SK-N-SH (cell line): ENCODE measurements around the gene PSD2. TPM values are rescaled to one million over a fixed set of nuclear protein-coding genes. Genes with fewer than 3 reads are reported as not detected.
A peak's percentile ranks its signal among the peaks of the same experiment; 100 is the strongest.

Experiments
- CTCF ChIA-PET: fragments of 300-600, 350-600 bp; formaldehyde crosslinking; extraction: SDS; loops from one replicate; lab custom pipeline; 2021; lab: Yijun Ruan, JAX
- POLR2A ChIA-PET: fragments of 350-600 bp; sonication (Branson Sonifier 250); formaldehyde crosslinking; extraction: SDS; loops from one replicate; lab custom pipeline; 2020; ENCODE audit warnings: antibody characterized with exemption, inconsistent platforms; lab: Yijun Ruan, JAX
- DNase-seq: peaks from one replicate; pipeline ENCODE4 v3.0.0; 2012
- H2AFZ ChIP-seq: fragments of 200-600 bp; sonication (generic); 2 replicates; pipeline ENCODE4 v1.8.1; 2016; ENCODE audit warnings: antibody characterized with exemption, mild to moderate bottlenecking, low read depth
- H3F3A ChIP-seq: fragments of 200-600 bp; sonication (generic); replicated peaks from 2 replicates; pipeline ENCODE3; 2016; ENCODE audit warnings: antibody characterized with exemption, mild to moderate bottlenecking; ENCODE audit not compliant: insufficient read depth
- H3K27ac ChIP-seq, 2 experiments: fragments of 200-500 bp in 1 of 2; fragments of 200-600 bp in 1 of 2; sonication (Bioruptor generic) in 1 of 2; sonication (generic), shearing (Covaris generic) in 1 of 2; 2 replicates each; pipeline versions ENCODE4 v1.5.1 to v1.6.1; 2014 to 2016; ENCODE audit warnings: low read depth in 2 of 2, inconsistent platforms in 1 of 2, low read length in 1 of 2, mild to moderate bottlenecking in 1 of 2, mixed read lengths in 1 of 2
- H3K27me3 ChIP-seq: fragments of 200-600 bp; sonication (generic), shearing (Covaris generic); 2 replicates; pipeline ENCODE4 v1.6.1; 2016; ENCODE audit warnings: mixed run types; ENCODE audit not compliant: insufficient read depth
- H3K36me3 ChIP-seq, 2 experiments: fragments of 200-500 bp in 1 of 2; fragments of 200-600 bp in 1 of 2; sonication (Bioruptor generic) in 1 of 2; sonication (generic) in 1 of 2; replicated peaks in 1 of 2; 2 replicates each; pipeline versions ENCODE3 to v1.5.1; 2014 to 2016; ENCODE audit warnings: low read length in 1 of 2, mild to moderate bottlenecking in 1 of 2; ENCODE audit not compliant: insufficient read depth in 2 of 2, control insufficient read depth in 1 of 2
- H3K4me1 ChIP-seq, 2 experiments: fragments of 200-500 bp in 1 of 2; fragments of 200-600 bp in 1 of 2; sonication (Bioruptor generic) in 1 of 2; sonication (generic), shearing (Covaris generic) in 1 of 2; 2 replicates each; pipeline versions ENCODE4 v1.5.1 to v1.6.1; 2014 to 2016; ENCODE audit warnings: low read depth in 1 of 2, low read length in 1 of 2, mixed run types in 1 of 2; ENCODE audit not compliant: insufficient read depth in 2 of 2, control insufficient read depth in 1 of 2
- H3K4me2 ChIP-seq: fragments of 200-600 bp; sonication (generic), shearing (Covaris generic); 2 replicates; pipeline ENCODE4 v1.6.1; 2017; ENCODE audit warnings: mixed run types
- H3K4me3 ChIP-seq, 2 experiments: fragments of 200-500 bp in 1 of 2; fragments of 200-600 bp in 1 of 2; sonication (Bioruptor generic) in 1 of 2; sonication (generic), shearing (Covaris generic) in 1 of 2; 2 replicates each; pipeline versions ENCODE4 v1.5.1 to v1.8.1; 2014 to 2016; ENCODE audit warnings: low read depth in 2 of 2, inconsistent platforms in 1 of 2, low read length in 1 of 2, mild to moderate bottlenecking in 1 of 2, mixed read lengths in 1 of 2, moderate library complexity in 1 of 2
- H3K79me2 ChIP-seq: fragments of 200-600 bp; sonication (generic); 2 replicates; pipeline ENCODE4 v1.8.1; 2017; ENCODE audit warnings: mild to moderate bottlenecking; ENCODE audit not compliant: insufficient read depth
- H3K9ac ChIP-seq: fragments of 200-600 bp; sonication (generic); 2 replicates; pipeline ENCODE4 v1.6.1; 2017; ENCODE audit warnings: mixed run types
- H3K9me2 ChIP-seq: fragments of 200-600 bp; sonication (generic); 2 replicates; pipeline ENCODE4 v1.6.1; 2017; ENCODE audit warnings: mixed run types
- H3K9me3 ChIP-seq: fragments of 200-600 bp; sonication (generic); 2 replicates; pipeline ENCODE4 v1.6.1; 2017; ENCODE audit warnings: mixed run types, mild to moderate bottlenecking, moderate library complexity
- H4K20me1 ChIP-seq: fragments of 200-600 bp; sonication (generic); 2 replicates; pipeline ENCODE4 v1.6.1; 2017; ENCODE audit warnings: mild to moderate bottlenecking, mixed run types; ENCODE audit not compliant: insufficient read depth
- CTCF ChIP-seq: fragments of 200-600 bp; sonication (generic); IDR thresholded peaks from 2 replicates; pipeline ENCODE4 v1.6.1; 2017; ENCODE audit warnings: antibody characterized with exemption, mild to moderate bottlenecking, moderate library complexity
- ELF1 ChIP-seq: IDR thresholded peaks from 2 replicates; pipeline ENCODE4 v1.4.0; 2012
- EP300 ChIP-seq, 2 experiments: IDR thresholded peaks; 2 replicates each; pipeline versions ENCODE4 v1.4.0 to v1.6.1; 2012; ENCODE audit warnings: borderline replicate concordance in 1 of 2, low read depth in 1 of 2, low read length in 1 of 2
- EZH2phosphoT487 ChIP-seq: fragments of 200-600 bp; sonication (generic); IDR thresholded peaks from 2 replicates; pipeline ENCODE4 v1.6.1; 2017; ENCODE audit warnings: low read depth, mixed run types, mild to moderate bottlenecking, antibody characterized with exemption, moderate library complexity, borderline replicate concordance
- GATA2 ChIP-seq: sonication (generic); formaldehyde crosslinking; IDR thresholded peaks from 2 replicates; pipeline ENCODE4 v1.5.0; 2020; ENCODE audit warnings: mild to moderate bottlenecking, missing genetic modification reagents
- IRF3 ChIP-seq: fragments of 150-350 bp; IDR thresholded peaks from 2 replicates; pipeline ENCODE4 v1.6.1; 2016; ENCODE audit warnings: mild to moderate bottlenecking, low read depth, low read length
- MEF2A ChIP-seq: IDR thresholded peaks from 2 replicates; pipeline ENCODE4 v1.4.0; 2012; ENCODE audit warnings: low read depth, borderline replicate concordance
- MXI1 ChIP-seq: IDR thresholded peaks from 2 replicates; pipeline ENCODE4 v1.6.1; 2012; ENCODE audit warnings: mild to moderate bottlenecking, low read depth, low read length, improper control_type of control experiment
- RAD21 ChIP-seq: IDR thresholded peaks from 2 replicates; pipeline ENCODE4 v1.6.1; 2012; ENCODE audit warnings: mild to moderate bottlenecking, low read length
- REST ChIP-seq: IDR thresholded peaks from 2 replicates; pipeline ENCODE4 v1.6.1; 2012; ENCODE audit warnings: mild to moderate bottlenecking, low read depth, low read length, moderate library complexity
- RFX5 ChIP-seq: IDR thresholded peaks from 2 replicates; pipeline ENCODE4 v1.6.1; 2012; ENCODE audit warnings: mild to moderate bottlenecking, improper control_type of control experiment, low read length
- TEAD4 ChIP-seq: IDR thresholded peaks from 2 replicates; pipeline ENCODE4 v1.4.0; 2012; ENCODE audit warnings: mild to moderate bottlenecking, borderline replicate concordance; ENCODE audit not compliant: insufficient read depth
- USF1 ChIP-seq: IDR thresholded peaks from 2 replicates; pipeline ENCODE4 v1.4.0; 2012; ENCODE audit warnings: low read depth, borderline replicate concordance
- WGBS: methylation state at CpG from one replicate; pipeline ENCODE4 v1.1.6; 2017; ENCODE audit warnings: low lambda C conversion rate; 5-methylcytosine and 5-hydroxymethylcytosine counted together
- polyA plus RNA-seq, 3 experiments: library from polyadenylated mRNA; depleted of rRNA; stranded (reverse); fragments of >200 nt; gene quantifications; 2 replicates each; pipeline ENCODE4 v1.2.3, GENCODE V29; 2012

PSD2 gene
- polyA plus RNA-seq, 1 of the 3 experiments (the other 2 are of a cell fraction) = 0.15 TPM

GRCh38 chr5:139794067-139794846 is 1.4 kb upstream of the PSD2 start (continued):
- TF ChIP-seq MXI1 = no peak

GRCh38 chr5:139796061-139796806 is 626 bp downstream of the PSD2 start:
- no peak overlapping the region for H2AFZ ChIP-seq
- POLR2A ChIA-PET = interaction anchor here (0.5 to 1.9 kb wide), 3 partner anchors 10 to 277 kb away, joined by 3 to 7 read pairs (median 3); no protein-coding TSS in a partner anchor
- WGBS = 9% methylated on average over 7 of the region's 47 CpGs

GRCh38 chr5:139797335-139797734 is 1.7 kb downstream of the PSD2 start:
- Histone ChIP-seq H3F3A (no peaks in the 10 kb centered on the region), H3K4me1 (peaks cover 0 to 4% of the 10 kb centered on the region in 2 experiments; a peak in 1 of 4 replicates), H3K9me2 (no peaks in the 10 kb centered on the region), H3K4me3 (no peak overlapping the region), H3K4me2 (no peak overlapping the region), H3K79me2 (no peaks in the 10 kb centered on the region), H3K9me3 (no peaks in the 10 kb centered on the region), H3K27me3 (peaks cover 77% of the 10 kb centered on the region), H3K36me3 (no peaks in the 10 kb centered on the region), H2AFZ (no peak overlapping the region), H4K20me1 (no peaks in the 10 kb centered on the region), H3K9ac (no peak overlapping the region), H3K27ac (no peak overlapping the region)
- DNase-seq = no peak
- ChIA-PET CTCF (interaction anchor here (0.6 to 5.7 kb wide), 8 partner anchors 9 to 183 kb away, joined by 3 to 66 read pairs (median 4); no protein-coding TSS in a partner anchor), POLR2A (no interaction called here)
- 86% methylated on average over 1 of the region's 3 CpGs for WGBS
- TF ChIP-seq REST (no peak), EP300 (IDR thresholded peaks at IDR 0.05; ENCODE audit: borderline replicate concordance in 1 of 2, low read depth in 1 of 2, low read length in 1 of 2) (no peak), TEAD4 (no peak), USF1 (no peak), IRF3 (no peak), MXI1 (no peak), CTCF (no peak), RAD21 (no peak)

More at GRCh38 chr5:139796061-139796806, 626 bp downstream of the PSD2 start:
- Histone ChIP-seq H3F3A (no peaks in the 10 kb centered on the region), H3K9me2 (no peaks in the 10 kb centered on the region), H3K4me2 (peak overlapping the region; percentile 44; the same call in 1 of the 2 replicates)
- TF ChIP-seq RFX5 (no peak), EZH2phosphoT487 (peak; percentile 57; the same call in 1 of the 2 replicates), ELF1 (no peak), MEF2A (no peak), USF1 (no peak), GATA2 (CRISPR knock-in tag) (no peak)
- TF ChIP-seq, all 33 proteins: peak for 1
- no peaks in the 10 kb centered on the region for H3K9me3 ChIP-seq
- peak overlapping the region in 1 of 2 experiments; percentile 44; a peak in 3 of 4 replicates for H3K4me3 ChIP-seq
- H3K36me3 ChIP-seq = no peaks in the 10 kb centered on the region
- H3K27ac ChIP-seq = no peak overlapping the region
- DNase-seq = peak; percentile 83
- H3K4me1 ChIP-seq = peaks cover 0 to 4% of the 10 kb centered on the region in 2 experiments; a peak in 1 of 4 replicates
- no peaks in the 10 kb centered on the region for H4K20me1 ChIP-seq
- peaks cover 66% of the 10 kb centered on the region for H3K27me3 ChIP-seq
- no peak overlapping the region for H3K9ac ChIP-seq
- H3K79me2 ChIP-seq = no peaks in the 10 kb centered on the region
- CTCF ChIA-PET = interaction anchor here (0.6 to 5.7 kb wide), 7 partner anchors 8 to 247 kb away, joined by 3 to 66 read pairs (median 4); partner anchors contain the start of gene NRG2
